ENCODE results near the gene DNAH6. TPM values are rescaled to one million over a fixed set of nuclear protein-coding genes. Genes with fewer than 3 reads are reported as not detected.

DNAH6 gene
- total RNA-seq, 1 donor from 2014 or later, result 0.52 TPM

DNA sequence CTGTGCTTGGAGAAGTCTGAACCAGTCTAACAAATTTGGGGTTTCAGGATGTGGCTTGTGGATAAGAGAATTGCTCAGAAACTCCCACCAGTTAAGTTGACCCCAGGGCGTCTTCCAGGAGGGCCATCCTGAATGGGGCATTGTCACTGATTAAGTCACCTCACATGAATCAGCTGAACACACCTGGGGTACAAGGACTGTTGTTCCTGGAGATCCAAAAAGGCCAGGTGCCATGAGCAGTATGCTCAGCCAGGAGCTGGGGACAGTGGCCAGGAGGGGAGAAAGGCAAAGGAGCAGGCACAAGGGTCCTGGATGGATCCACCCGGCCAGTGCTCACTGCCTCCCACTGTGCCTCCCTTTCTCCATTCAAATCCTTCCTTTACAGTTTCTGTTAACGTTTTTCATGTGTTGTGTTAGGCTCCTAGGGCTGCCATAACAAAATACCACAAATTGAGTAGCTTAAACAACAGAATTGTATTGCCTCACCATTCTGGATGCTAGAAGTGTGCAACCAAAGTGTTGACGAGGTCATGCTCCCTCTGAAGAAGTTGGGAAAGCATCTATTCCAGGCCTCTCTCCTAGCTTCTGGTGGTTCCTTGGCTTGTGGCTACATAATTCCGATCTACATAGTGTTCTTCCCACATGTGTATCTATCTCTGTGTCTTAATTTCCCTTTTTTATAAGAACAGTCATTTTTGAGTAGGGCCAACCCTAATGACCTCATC is 331.2 kb downstream of the DNAH6 start:
- TF ChIP-seq, protein P1, sequence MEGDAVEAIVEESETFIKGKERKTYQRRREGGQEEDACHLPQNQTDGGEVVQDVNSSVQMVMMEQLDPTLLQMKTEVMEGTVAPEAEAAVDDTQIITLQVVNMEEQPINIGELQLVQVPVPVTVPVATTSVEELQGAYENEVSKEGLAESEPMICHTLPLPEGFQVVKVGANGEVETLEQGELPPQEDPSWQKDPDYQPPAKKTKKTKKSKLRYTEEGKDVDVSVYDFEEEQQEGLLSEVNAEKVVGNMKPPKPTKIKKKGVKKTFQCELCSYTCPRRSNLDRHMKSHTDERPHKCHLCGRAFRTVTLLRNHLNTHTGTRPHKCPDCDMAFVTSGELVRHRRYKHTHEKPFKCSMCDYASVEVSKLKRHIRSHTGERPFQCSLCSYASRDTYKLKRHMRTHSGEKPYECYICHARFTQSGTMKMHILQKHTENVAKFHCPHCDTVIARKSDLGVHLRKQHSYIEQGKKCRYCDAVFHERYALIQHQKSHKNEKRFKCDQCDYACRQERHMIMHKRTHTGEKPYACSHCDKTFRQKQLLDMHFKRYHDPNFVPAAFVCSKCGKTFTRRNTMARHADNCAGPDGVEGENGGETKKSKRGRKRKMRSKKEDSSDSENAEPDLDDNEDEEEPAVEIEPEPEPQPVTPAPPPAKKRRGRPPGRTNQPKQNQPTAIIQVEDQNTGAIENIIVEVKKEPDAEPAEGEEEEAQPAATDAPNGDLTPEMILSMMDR (conservative IDR thresholded peaks at IDR 0.05; ENCODE audit: low read depth, low read length), result no peak
- H3K4me3 ChIP-seq (ENCODE audit: low read depth, low read length), result no peak overlapping the region
- DNase-seq (ENCODE audit: low read depth), result no peak

DNA sequence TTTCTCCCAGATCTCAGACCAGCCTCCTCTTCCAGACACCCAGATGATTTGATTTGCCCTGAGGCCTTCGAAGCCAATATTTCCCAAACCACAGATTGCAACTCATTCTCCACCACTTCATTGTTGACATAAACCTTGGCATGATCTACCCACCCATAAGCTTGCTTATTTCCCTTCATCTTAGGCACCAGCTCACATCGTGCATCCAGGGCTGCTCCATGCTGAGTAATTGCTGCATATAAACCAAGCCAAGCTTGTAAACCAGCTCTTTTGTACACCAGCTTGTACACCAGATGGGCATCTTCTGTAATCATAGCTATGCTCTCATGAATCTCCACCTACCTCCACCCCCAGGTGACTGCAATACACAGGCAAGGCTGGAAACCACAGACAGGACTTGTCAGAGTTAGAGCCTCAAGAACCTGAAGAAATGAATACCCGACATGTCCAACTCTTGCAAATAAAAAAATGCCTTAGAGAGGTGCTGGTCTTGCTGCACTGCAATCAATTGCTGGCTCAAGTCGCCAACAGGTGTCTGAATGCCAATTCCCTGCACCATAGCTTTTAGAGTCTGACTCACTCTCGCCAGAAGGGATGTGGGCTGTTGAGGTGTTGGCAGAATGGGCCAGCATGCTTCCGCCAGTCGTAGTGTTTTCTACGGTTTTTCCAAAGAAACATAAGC is 333.1 kb downstream of the DNAH6 start:
- DNase-seq (ENCODE audit: low read depth), result no peak
- TF ChIP-seq, protein P1 (conservative IDR thresholded peaks at IDR 0.05; ENCODE audit: low read depth, low read length), result no peak
- H3K4me3 ChIP-seq (ENCODE audit: low read depth, low read length), result no peak overlapping the region

DNA sequence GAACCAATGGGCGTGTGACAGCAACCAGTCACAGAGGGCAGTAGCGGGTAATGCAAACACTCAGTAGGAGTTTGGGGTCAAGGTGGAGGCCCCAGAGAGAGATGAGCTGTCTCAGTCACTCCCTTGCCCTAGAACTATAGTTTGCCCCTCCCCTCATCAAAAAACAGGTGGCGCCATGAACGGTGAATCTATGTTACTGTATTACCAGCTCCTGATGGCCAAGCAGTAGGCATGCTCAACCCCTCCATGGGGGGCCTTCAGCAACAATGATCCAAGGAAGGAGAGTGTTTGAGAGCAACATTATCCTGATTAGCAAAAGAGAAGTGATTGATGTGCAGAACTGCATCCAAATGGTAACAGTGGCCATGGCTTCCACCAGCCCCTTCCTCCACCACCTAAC is 334.2 kb downstream of the DNAH6 start:
- TF ChIP-seq, protein P1 (conservative IDR thresholded peaks at IDR 0.05; ENCODE audit: low read depth, low read length), result no peak
- no peak overlapping the region for H3K4me3 ChIP-seq (ENCODE audit: low read depth, low read length)
- DNase-seq (ENCODE audit: low read depth), result no peak

DNA sequence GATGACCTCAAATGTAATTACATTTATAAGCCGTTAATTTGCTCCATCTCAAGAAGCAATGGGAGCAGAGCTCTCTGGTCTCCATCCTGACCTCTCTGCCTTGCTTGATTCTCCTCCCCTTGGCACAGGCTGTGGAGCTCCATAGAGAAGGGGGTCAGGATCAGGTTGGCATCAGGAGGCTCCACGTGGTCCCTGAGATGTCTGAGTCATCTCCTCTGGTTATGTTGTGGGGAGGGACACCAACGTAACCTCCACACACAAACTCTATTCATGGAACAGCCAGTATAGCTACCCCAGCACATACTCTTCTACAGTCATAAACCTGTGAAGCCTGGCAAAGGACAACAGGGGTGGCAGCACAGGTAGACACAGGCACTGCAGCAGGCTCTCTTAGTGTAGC is 335.6 kb downstream of the DNAH6 start:
- no peak overlapping the region for H3K4me3 ChIP-seq (ENCODE audit: low read depth, low read length)
- DNase-seq (ENCODE audit: low read depth), result no peak
- TF ChIP-seq, protein P1 (conservative IDR thresholded peaks at IDR 0.05; ENCODE audit: low read depth, low read length), result no peak

DNA sequence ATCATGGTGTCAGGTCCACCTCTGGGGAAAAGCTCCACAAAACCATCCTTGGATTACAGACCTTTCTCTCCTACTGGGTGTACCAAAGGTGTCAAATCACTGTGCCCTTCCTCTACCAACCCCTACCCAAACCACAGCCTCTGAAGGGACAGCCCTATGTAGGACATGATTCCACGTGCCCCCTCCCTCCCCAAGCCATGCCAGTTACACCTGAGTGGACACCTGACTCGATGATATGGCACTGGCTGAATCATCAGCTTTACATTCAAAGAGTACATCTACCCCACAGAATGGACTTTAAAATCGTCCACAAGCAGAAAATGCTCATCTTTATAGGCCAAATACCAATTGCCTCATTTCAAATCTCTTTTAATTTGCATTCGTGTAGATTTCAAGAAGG is 338.6 kb downstream of the DNAH6 start:
- DNase-seq (ENCODE audit: low read depth), result no peak
- no peak overlapping the region for H3K4me3 ChIP-seq (ENCODE audit: low read depth, low read length)
- TF ChIP-seq, protein P1 (conservative IDR thresholded peaks at IDR 0.05; ENCODE audit: low read depth, low read length), result no peak

DNA sequence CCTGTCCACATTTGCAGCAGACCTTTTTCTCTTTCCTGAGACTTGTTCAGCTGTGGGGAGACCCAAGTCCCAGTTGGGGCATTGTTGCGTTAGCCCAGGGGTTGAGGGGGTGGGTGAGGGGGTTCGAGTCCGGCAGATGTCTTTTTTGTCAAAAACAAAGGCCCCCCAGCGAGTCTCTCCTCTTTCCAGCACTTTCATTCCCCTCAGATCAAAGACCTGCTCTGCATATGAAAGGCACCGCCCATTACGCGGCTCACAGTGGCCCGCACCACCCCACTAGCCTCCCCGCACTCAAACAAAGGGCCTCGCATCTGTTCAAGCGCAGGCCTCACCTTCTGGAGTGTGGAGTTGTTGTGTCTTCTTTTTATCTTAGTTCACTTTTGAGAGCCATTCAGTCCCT is 339.4 kb downstream of the DNAH6 start:
- TF ChIP-seq, protein P1 (conservative IDR thresholded peaks at IDR 0.05; ENCODE audit: low read depth, low read length), result no peak
- no peak for DNase-seq (ENCODE audit: low read depth)
- no peak overlapping the region for H3K4me3 ChIP-seq (ENCODE audit: low read depth, low read length)
